K562 (cell line): ENCODE data around the gene USP12.

Experiments
- ATF6 ChIP-seq: sonication (generic); formaldehyde crosslinking; IDR thresholded peaks from 2 replicates; pipeline ENCODE4 v1.4.0; 2020; ENCODE audit warnings: mild to moderate bottlenecking, missing genetic modification reagents
- CEBPZ ChIP-seq: fragments of 150-350 bp; IDR thresholded peaks from 2 replicates; pipeline ENCODE4 v1.6.1; 2014; ENCODE audit warnings: low read depth, mild to moderate bottlenecking, low read length, borderline replicate concordance
- CREB3 ChIP-seq: fragments of 450-650 bp; conservative IDR thresholded peaks from 2 replicates; pipeline ENCODE4 v1.6.1; 2016; ENCODE audit warnings: missing genetic modification characterization, low read depth, mild to moderate bottlenecking, missing compliant biosample characterization, moderate library complexity
- CTCF ChIP-seq, 3 experiments: IDR thresholded peaks in 2 of 3; conservative IDR thresholded peaks in 1 of 3; 2 replicates each; pipeline ENCODE4 v1.5.1; 2011 to 2012; ENCODE audit warnings: low read length in 3 of 3, mild to moderate bottlenecking in 3 of 3, control low read depth in 2 of 3, improper control_type of control experiment in 1 of 3, inconsistent platforms in 1 of 3, low read depth in 1 of 3, mixed read lengths in 1 of 3, moderate library complexity in 1 of 3; ENCODE audit not compliant: insufficient read depth in 2 of 3
- ELF1 ChIP-seq: fragments of 200-800 bp; sonication (Bioruptor generic); IDR thresholded peaks from 2 replicates; pipeline ENCODE4 v1.6.1; 2016; ENCODE audit warnings: missing genetic modification characterization, missing compliant biosample characterization
- EZH2 ChIP-seq: IDR thresholded peaks from 2 replicates; pipeline ENCODE4 v1.6.1; 2012; ENCODE audit warnings: low read depth, mild to moderate bottlenecking, inconsistent platforms, low read length, borderline replicate concordance
- FOXO4 ChIP-seq: fragments of 450-650 bp; formaldehyde crosslinking; IDR thresholded peaks from 2 replicates; pipeline ENCODE4 v1.4.0; 2020; ENCODE audit warnings: mild to moderate bottlenecking, moderate library complexity
- IRF2 ChIP-seq: sonication (generic); formaldehyde crosslinking; IDR thresholded peaks from 2 replicates; pipeline ENCODE4 v1.8.1; 2022; ENCODE audit warnings: mild to moderate bottlenecking, missing genetic modification reagents
- KDM1A ChIP-seq, 2 experiments: fragments of 450-650 bp; IDR thresholded peaks; 2 replicates each; pipeline ENCODE4 v1.6.1; 2016; ENCODE audit warnings: mild to moderate bottlenecking in 2 of 2
- MAFK ChIP-seq: IDR thresholded peaks from 2 replicates; pipeline ENCODE4 v1.6.1; 2011; ENCODE audit warnings: low read length, improper control_type of control experiment
- RFX5 ChIP-seq: IDR thresholded peaks from 2 replicates; pipeline ENCODE4 v1.6.1; 2011; ENCODE audit warnings: low read depth, mild to moderate bottlenecking, improper control_type of control experiment, low read length
- ZKSCAN8 ChIP-seq: fragments of 200-800 bp; sonication (Bioruptor generic); IDR thresholded peaks from 2 replicates; pipeline ENCODE4 v1.6.1; 2016; ENCODE audit warnings: missing genetic modification characterization, missing compliant biosample characterization
- ZNF512 ChIP-seq: IDR thresholded peaks from 2 replicates; pipeline ENCODE4 v1.6.1; 2016; ENCODE audit warnings: missing genetic modification characterization, missing compliant biosample characterization
- TF ChIP-seq, protein P1 (sequence below), 2 experiments: IDR thresholded peaks; 2 replicates each; pipeline ENCODE4 v1.6.1; 2012; ENCODE audit warnings: improper control_type of control experiment in 2 of 2, low read depth in 2 of 2, low read length in 2 of 2, borderline replicate concordance in 1 of 2

- TF ChIP-seq MAFK = no peak
- TF ChIP-seq FOXO4 (CRISPR knock-in tag) = no peak
- no peak for TF ChIP-seq CTCF (IDR thresholded peaks at IDR 0.05 in 2 of 3, conservative IDR thresholded peaks at IDR 0.05 in 1 of 3; ENCODE audit: insufficient read depth in 2 of 3, low read depth in 1 of 3, low read length in 3 of 3)
- TF ChIP-seq, protein P1, sequence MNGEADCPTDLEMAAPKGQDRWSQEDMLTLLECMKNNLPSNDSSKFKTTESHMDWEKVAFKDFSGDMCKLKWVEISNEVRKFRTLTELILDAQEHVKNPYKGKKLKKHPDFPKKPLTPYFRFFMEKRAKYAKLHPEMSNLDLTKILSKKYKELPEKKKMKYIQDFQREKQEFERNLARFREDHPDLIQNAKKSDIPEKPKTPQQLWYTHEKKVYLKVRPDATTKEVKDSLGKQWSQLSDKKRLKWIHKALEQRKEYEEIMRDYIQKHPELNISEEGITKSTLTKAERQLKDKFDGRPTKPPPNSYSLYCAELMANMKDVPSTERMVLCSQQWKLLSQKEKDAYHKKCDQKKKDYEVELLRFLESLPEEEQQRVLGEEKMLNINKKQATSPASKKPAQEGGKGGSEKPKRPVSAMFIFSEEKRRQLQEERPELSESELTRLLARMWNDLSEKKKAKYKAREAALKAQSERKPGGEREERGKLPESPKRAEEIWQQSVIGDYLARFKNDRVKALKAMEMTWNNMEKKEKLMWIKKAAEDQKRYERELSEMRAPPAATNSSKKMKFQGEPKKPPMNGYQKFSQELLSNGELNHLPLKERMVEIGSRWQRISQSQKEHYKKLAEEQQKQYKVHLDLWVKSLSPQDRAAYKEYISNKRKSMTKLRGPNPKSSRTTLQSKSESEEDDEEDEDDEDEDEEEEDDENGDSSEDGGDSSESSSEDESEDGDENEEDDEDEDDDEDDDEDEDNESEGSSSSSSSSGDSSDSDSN (IDR thresholded peaks at IDR 0.05; ENCODE audit: borderline replicate concordance in 1 of 2, low read depth in 2 of 2, low read length in 2 of 2) = no peak
- TF ChIP-seq CREB3 (tag) = no peak
- TF ChIP-seq ZKSCAN8 (CRISPR knock-in tag) = no peak
- no peak for TF ChIP-seq CEBPZ
- TF ChIP-seq IRF2 (CRISPR knock-in tag) = no peak
- TF ChIP-seq RFX5 = no peak
- TF ChIP-seq ELF1 = no peak
- TF ChIP-seq ATF6 (CRISPR knock-in tag) = no peak
- TF ChIP-seq KDM1A (IDR thresholded peaks at IDR 0.05) = no peak
- no peak for TF ChIP-seq EZH2
- TF ChIP-seq ZNF512 = no peak
These were observed 145.2 kb downstream of the USP12 start for GRCh38 chr13:27026396-27026795.
